NCI-H1417 (cell line): Measurements from ENCODE around the gene DPM3.
"Not testable (repeated sequence)": the region's sequence is repeated elsewhere in the genome, so short reads cannot be mapped to it uniquely, and the experiment has no call there.

Experiments
- DNase-seq, 3 experiments: peaks; one replicate each; lab custom pipeline; 2025; lab: John Stamatoyannopoulos, UW

The DPM3 gene

GRCh38 chr1:155139895-155140629 lies at the start of gene DPM3:
Gene DPM3, minus strand, starts transcription at chr1:155140531. Its CDS starts 291 bp downstream, at chr1:155140240.
- peak; percentile 85 to 93 (median 89) for DNase-seq

DNA sequence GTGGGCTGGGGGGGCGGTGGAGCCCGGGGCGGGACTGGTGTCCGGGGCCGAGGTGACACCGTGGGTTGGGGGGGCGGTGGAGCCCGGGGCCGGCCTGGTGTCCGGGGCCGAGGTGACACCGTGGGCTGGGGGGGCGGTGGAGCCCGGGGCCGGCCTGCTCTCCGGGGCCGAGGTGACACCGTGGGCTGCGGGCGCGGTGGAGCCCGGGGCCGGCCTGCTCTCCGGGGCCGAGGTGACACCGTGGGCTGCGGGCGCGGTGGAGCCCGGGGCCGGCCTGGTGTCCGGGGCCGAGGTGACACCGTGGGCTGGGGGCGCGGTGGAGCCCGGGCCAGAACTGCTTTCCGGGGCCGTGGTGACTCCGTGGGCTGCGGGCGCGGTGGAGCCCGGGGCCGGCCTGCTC lies 49.6 kb upstream of the DPM3 start:
- DNase-seq = not testable (repeated sequence)

DNA sequence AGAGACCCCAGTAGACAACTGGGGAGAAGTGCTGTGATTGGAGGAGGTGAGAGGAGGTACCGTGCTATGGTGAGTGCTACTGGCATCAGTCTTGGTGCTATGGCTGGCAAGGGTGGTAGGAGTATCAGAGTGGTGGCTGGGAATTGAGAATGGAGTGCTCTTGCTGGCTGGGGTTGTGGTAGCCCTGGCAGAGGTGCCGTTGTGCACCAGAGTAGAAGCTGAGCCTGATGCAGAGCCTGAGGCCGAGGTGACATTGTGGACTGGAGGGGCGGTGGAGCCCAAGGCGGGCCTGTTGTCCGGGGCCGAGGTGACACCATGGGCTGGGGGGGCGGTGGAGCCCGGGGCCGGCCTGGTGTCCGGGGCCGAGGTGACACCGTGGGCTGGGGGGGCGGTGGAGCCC lies 47.9 kb upstream of the DPM3 start:
- no peak for DNase-seq

GRCh38 chr1:155187456-155187891 lies 47.1 kb upstream of the DPM3 start:
- DNase-seq = no peak

DNA sequence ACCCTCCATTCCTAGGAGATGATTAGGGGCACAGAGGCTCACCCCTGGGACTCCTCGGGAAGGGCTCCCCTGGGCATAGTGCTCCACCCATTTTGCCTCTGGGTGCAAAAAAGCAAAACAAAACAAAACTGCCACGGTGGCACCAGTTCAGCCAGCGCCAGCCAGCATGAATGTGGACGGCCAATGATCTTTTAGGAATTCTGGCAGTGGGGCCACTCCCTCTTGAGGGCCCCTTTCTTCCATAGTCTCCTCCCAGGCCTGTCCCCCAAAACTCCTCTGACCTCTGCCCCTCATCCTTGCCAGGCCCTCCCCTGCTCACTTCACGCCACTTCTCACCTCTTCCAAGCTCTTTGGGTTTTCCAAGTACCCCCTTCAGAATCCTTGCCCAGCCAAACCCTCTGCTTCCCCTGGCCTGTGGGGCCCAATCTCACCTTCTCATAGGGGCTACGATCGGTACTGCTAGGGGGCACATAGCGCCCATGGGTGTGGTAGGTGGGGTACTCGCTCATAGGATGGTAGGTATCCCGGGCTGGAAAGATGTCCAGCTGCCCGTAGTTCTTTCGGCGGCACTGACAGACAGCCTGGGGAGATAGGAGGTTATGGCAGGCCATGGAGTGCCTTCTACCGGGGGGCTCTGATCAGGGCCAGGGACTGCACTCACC lies 46.6 kb upstream of the DPM3 start:
- DNase-seq = no peak

- peak; percentile 45 to 70 (median 58) for DNase-seq
Measured at GRCh38 chr1:155186067-155186793, 45.9 kb upstream of the DPM3 start.

GRCh38 chr1:155185783-155186066 lies 45.4 kb upstream of the DPM3 start:
- DNase-seq = no peak

- no peak for DNase-seq
Measured at GRCh38 chr1:155184835-155185782, 44.8 kb upstream of the DPM3 start.

DNA sequence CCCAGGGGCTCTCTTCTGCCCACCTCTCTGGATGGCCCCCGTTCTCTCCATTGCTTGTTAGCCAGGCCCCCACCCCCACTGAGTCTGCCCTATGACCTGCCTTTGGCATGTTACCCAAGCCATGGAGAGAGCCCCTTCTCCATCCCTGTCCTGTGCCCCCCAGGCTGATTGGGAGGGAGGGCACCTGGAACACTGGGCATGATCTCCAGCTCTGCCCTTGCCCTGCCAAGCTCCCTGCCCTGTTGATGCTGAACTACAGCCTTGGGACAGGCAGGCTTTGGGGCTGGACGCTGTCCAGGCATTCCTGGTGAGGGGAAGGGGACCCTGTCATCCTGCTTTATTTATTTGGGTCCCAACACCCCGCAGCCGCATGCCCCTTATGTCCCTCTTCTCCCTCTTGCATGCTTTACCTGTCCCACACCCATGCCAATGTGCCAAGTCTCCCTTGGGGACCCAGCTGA lies 44.0 kb upstream of the DPM3 start:
- no peak for DNase-seq

DNA sequence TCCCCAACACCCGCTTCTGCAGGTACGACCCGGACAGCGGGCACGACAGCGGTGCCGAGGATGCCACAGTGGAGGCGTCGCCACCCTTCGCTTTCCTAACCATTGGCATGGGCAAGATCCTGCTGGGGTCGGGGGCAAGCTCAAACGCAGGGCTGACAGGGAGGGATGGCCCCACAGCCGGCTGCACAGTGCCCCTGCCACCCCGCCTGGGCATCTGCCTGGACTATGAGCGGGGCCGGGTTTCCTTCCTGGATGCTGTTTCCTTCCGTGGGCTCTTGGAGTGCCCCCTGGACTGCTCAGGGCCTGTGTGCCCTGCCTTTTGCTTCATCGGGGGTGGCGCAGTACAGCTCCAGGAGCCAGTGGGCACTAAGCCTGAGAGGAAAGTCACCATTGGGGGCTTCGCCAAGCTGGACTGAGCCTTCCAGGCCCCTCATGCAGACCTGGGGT lies 43.5 kb upstream of the DPM3 start:
- no peak for DNase-seq

DNA sequence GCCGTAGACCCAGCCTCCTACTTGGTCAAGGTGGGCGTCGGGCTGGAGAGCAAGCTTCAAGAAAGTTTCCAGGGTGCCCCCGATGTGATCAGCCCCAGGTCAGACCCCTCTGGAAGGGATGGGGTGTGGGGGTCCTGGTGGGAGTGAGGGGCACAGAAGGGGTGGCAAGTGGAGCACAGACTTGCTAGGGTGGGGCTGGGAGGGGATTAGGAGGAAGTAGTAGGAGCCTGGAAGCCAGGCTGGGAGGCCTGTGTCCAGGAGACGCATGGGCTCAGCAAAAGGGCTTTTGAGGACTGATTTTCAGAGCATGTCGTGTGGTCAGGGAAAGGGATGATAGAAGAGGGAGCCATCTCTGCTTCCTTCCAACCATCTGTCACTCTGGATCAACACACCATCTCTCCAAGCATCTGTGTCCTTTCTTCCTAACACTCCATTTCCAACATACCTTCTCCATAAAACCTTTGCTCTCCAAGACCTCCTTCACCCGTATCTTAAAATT lies 41.8 kb upstream of the DPM3 start:
- DNase-seq = no peak

DNA sequence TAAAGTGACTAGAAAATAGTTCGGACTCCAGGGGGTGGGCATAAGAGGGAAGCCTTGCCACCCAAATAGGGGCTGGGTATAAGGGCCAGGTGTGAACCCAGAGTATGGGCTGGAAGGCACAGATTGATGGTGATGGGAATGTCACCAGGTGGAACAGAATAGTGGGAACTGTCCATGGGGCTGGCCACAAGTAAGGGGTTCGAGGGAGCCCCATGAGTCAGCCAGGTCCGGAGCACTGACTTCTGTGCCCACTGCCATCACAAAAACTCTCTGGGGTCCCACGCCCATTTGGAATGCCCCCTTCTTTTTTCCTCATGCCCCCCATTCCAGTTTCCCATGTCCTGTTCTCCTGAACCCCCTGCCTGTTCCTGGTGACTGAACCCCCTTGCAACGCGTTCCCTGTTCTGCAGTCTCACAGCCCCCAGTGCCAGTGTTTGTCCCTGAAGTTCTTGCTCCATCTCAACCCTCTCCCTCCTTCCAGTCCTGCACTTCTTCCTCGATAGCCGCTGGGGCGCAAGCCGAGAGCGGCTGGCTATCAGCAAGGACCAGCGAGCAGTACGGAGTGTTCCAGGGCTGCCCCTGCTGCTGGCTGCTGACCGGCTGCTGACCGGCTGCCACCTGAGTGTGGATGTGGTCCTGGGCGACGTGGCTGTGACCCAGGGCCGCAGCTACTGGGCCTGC lies 41.2 kb upstream of the DPM3 start:
- no peak for DNase-seq

GRCh38 chr1:155179112-155180031 lies 39.0 kb upstream of the DPM3 start:
- DNase-seq = no peak

- DNase-seq = no peak
Measured at GRCh38 chr1:155178441-155179111, 38.2 kb upstream of the DPM3 start.

GRCh38 chr1:155177918-155178281 lies 37.6 kb upstream of the DPM3 start:
- DNase-seq = no peak

GRCh38 chr1:155177192-155177917 lies 37.0 kb upstream of the DPM3 start:
- DNase-seq = no peak

- peak; percentile 82 to 92 (median 91) for DNase-seq
Measured at GRCh38 chr1:155176544-155177071, 36.3 kb upstream of the DPM3 start.

GRCh38 chr1:155175927-155176371 lies 35.6 kb upstream of the DPM3 start:
- DNase-seq = peak in 1 of 3 experiments; percentile 67
